Lower leg skin (tissue), 4 donors: ENCODE measurements around the gene PER3. TPM values are rescaled to one million over a fixed set of nuclear protein-coding genes. Genes with fewer than 3 reads are reported as not detected.

ENCODE experiments used
- DNase-seq, 2 donors: peaks; one replicate each; pipeline ENCODE4 v3.0.0-alpha.2; 2019; ENCODE audit warnings: low spot score in 2 of 2
- H3K4me3 ChIP-seq: fragments of 200-600 bp; sonication (generic); 2 replicates; pipeline ENCODE4 v1.5.1; 2017; ENCODE audit warnings: mild to moderate bottlenecking, low read depth; ENCODE audit not compliant: poor library complexity, severe bottlenecking
- POLR2A ChIP-seq, 2 donors: fragments of 450-650 bp; IDR thresholded peaks; one replicate each; pipeline ENCODE4 v1.6.1; 2016 to 2017; ENCODE audit warnings: antibody characterized with exemption in 2 of 2, mild to moderate bottlenecking in 1 of 2, moderate library complexity in 1 of 2
- WGBS, 2 donors: methylation state at CpG; one replicate each; pipeline ENCODE4 v1.1.5; 2018; 5-methylcytosine and 5-hydroxymethylcytosine counted together
- intact Hi-C: fragments of 100-400 bp; cut with DNase I; formaldehyde crosslinking; loops from one replicate; pipeline ENCODE4 v1.15.0; 2023; ENCODE audit warnings: low total_unique reads
- total RNA-seq, 4 donors: library from RNA; depleted of rRNA; stranded (reverse); fragments of >200 nt; gene quantifications; one replicate each; pipeline ENCODE4 v1.1.0, GENCODE V29; 2016
- TF ChIP-seq, protein P1 (sequence below), 3 donors: fragments of 450-650 bp; IDR thresholded peaks; one replicate each; pipeline ENCODE4 v1.5.1; 2016; ENCODE audit warnings: antibody characterized with exemption in 3 of 3, mild to moderate bottlenecking in 3 of 3, moderate library complexity in 2 of 3

Gene PER3
- total RNA-seq, 4 donors from 2014 or later, result 14.3 to 22.5 (median 19.3) TPM

DNA sequence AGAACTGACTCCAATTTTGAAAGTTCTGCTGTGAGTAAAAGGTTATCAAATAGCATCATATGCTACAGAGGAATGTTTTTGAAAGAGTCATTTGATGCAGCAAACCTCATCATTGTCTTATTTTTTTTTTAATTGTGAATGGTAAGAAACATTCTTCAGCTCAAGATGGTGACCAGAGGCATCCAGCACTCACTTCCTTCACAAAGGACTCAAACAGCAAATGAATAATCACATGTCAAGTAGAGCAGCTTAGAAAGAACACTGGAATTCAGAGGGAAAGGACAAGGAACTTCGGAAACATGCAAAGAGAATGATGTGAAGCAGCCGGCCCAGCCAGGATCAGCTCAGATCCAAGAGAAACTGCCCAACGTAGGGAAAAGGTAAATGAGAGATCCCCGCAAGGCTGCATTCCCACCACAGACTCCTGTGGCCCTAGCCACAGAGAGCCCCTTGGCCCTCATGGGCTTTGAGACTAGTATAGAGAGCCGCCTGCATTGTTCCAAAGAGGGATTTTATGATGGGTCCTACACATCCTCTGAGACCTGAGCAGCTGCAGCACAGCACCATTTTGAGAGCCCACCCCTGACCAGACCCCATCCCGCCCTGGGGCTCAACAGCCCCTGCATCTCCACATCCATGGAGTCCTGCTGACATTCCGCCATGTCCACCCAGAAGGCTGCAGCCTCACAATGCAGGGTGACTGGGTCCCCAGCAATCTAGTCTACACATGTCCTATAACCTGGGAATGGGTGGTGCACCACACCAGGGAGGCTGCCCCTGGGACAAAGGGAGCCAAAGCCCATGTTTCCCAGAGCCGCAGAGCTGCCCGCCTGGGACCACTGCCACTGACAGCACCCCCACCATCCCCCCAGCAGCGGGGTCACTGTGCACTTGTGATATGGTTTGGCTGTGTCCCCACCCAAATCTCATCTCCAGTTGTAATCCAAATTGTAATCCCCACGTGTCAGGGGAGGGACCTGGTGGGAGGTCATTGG lies 90.0 kb downstream of the PER3 start:
- TF ChIP-seq POLR2A (IDR thresholded peaks at IDR 0.05), result no peak
- TF ChIP-seq, protein P1, sequence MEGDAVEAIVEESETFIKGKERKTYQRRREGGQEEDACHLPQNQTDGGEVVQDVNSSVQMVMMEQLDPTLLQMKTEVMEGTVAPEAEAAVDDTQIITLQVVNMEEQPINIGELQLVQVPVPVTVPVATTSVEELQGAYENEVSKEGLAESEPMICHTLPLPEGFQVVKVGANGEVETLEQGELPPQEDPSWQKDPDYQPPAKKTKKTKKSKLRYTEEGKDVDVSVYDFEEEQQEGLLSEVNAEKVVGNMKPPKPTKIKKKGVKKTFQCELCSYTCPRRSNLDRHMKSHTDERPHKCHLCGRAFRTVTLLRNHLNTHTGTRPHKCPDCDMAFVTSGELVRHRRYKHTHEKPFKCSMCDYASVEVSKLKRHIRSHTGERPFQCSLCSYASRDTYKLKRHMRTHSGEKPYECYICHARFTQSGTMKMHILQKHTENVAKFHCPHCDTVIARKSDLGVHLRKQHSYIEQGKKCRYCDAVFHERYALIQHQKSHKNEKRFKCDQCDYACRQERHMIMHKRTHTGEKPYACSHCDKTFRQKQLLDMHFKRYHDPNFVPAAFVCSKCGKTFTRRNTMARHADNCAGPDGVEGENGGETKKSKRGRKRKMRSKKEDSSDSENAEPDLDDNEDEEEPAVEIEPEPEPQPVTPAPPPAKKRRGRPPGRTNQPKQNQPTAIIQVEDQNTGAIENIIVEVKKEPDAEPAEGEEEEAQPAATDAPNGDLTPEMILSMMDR (IDR thresholded peaks at IDR 0.05), result no peak
- intact Hi-C loops, result no loop called here
- DNase-seq, result peak in 1 of 2 donors; percentile 79
- no peak overlapping the region for H3K4me3 ChIP-seq
- WGBS, 2 donors, result 80 to 84% methylated on average over 9 to 11 of the region's 11 CpGs

DNA sequence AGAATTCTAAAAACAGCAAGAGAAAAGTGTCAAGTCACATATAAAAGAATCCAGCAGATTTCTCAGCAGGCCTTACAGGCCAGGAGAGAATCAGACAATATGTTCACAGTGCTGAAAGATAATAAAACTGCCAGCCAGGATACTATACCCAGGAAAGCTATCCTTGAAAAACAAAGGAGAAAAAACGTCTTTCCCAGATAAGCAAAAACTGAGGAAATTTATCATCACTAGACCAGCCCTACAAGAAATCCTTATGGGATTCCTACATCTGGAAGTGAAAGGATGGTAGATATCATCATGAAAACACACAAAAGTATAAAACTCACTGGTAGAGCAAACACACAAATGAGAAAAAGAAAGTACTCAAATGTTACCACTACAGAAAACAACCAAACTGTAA lies 93.9 kb downstream of the PER3 start:
- H3K4me3 ChIP-seq, result no peak overlapping the region
- TF ChIP-seq, protein P1 (IDR thresholded peaks at IDR 0.05), result no peak
- no peak for TF ChIP-seq POLR2A (IDR thresholded peaks at IDR 0.05)
- intact Hi-C loops, result no loop called here
- DNase-seq, result no peak
- 55 to 63% methylated on average over 1 of the region's 1 CpG for WGBS, 2 donors

DNA sequence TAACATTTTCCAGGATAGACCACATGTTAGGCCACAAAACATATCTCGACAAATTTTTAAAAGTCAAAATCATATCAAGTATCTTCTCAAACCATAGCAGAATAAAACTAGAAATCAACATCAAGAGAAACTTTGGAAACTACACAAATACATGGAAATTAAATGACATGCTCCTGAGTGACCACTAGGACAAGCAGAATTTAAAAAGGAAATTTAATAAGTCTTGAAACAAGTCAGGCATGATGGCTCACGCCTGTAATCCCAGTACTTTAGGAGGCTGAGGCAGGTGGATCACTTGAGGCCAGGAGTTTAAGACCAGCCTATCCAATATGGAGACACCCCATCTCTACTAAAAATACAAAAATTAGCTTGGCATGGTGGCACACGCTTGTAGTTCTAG lies 95.1 kb downstream of the PER3 start:
- TF ChIP-seq POLR2A (IDR thresholded peaks at IDR 0.05), result no peak
- TF ChIP-seq, protein P1 (IDR thresholded peaks at IDR 0.05), result no peak
- WGBS, 2 donors, result 77 to 95% methylated on average over 3 of the region's 3 CpGs
- H3K4me3 ChIP-seq, result no peak overlapping the region
- no peak for DNase-seq
- intact Hi-C loops, result no loop called here

DNA sequence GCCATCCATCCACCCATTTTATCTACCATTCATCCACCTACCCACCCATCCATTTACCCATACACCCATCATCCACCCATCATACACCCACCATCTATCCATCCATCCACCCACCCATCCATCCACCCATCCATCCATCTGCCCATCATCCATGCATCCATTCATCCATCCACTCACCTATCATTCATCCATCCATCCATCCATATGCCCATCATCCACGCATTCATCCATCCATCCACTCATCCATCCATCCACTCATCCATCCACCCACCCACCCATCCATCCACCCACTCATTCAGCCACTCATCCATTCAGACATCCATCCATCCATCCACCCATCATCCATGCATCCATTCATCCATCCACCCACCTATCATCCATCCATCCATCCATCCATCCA lies 100.7 kb downstream of the PER3 start:
- H3K4me3 ChIP-seq, result no peak overlapping the region
- intact Hi-C loops, result no loop called here
- peak in 1 of 2 donors; percentile 20 for DNase-seq
- TF ChIP-seq, protein P1 (IDR thresholded peaks at IDR 0.05), result no peak
- no peak for TF ChIP-seq POLR2A (IDR thresholded peaks at IDR 0.05)
- WGBS, 2 donors, result 35 to 97% methylated on average over 1 of the region's 1 CpG

DNA sequence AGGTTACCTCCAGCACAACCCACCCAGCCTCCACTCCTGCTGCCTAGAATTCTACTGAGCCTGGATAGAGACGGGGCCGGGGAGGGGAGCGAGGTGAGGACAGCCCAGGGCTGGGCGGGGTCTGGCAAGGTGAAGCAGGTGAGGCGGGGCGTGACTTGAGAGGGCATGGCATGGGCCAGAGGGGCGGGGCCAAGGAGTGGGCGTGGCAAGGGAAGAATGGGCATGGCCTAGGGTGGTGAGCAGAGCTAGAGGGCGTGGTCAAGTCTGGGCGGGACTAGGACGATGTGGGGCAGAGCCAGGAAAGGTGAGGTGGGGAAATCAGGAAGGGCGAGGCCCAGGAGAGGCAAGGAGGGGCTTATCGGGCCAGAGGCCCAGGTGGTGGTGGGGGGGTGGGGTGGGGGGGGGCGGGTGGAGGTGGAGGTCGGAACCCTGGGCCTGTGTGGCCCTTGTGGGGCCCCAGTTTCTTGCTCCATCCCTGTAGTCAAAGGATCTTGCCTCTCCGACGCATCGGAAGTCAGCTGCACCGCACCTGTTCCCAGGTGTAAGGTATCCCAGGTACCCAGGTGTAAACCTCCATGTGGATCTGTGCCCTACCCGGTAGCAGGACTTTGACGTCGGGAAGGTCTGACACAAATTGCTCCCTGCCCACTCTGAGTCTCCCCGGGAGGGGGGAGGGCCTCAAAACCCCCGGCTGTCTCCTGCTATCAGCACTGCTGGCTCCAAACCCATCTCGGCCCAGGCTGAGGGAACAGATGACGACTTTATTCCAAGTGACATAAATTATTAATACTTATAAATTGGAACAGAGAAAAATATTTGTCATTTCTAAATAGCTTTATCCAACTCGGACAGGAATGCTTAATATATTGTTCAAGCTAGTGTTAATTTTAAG lies 101.7 kb downstream of the PER3 start:
- intact Hi-C loops, result no loop called here

More for the DNA sequence above, 101.7 kb downstream of the PER3 start:
- DNase-seq, result peak; percentile 32 to 89
- 17 to 29% methylated on average over 25 of the region's 27 CpGs for WGBS, 2 donors
- H3K4me3 ChIP-seq, result no peak overlapping the region
- no peak for TF ChIP-seq POLR2A (IDR thresholded peaks at IDR 0.05)
- TF ChIP-seq, protein P1 (IDR thresholded peaks at IDR 0.05), result no peak
